H1 (cell line): ENCODE results near the gene SGCB. TPM values are rescaled to one million over a fixed set of nuclear protein-coding genes. Genes with fewer than 3 reads are reported as not detected.

ENCODE experiments used
- BRCA1 ChIP-seq: IDR thresholded peaks from 2 replicates; pipeline ENCODE4 v1.6.1; 2012; ENCODE audit warnings: low read depth, low read length, improper control_type of control experiment
- CHD7 ChIP-seq: fragments of 300-600 bp; sonication (generic); IDR thresholded peaks from 2 replicates; pipeline ENCODE4 v1.7.1; 2012; ENCODE audit warnings: low read length, moderate library complexity, mild to moderate bottlenecking, inconsistent platforms; ENCODE audit not compliant: insufficient replicate concordance
- JUN ChIP-seq: IDR thresholded peaks from 2 replicates; pipeline ENCODE4 v1.6.1; 2011; ENCODE audit warnings: low read depth, mild to moderate bottlenecking, improper control_type of control experiment, low read length
- JUND ChIP-seq: IDR thresholded peaks from 2 replicates; pipeline ENCODE4 v1.6.1; 2011; ENCODE audit warnings: mild to moderate bottlenecking, improper control_type of control experiment, low read length
- MAFK ChIP-seq: IDR thresholded peaks from 2 replicates; pipeline ENCODE4 v1.6.1; 2012; ENCODE audit warnings: low read depth, mild to moderate bottlenecking, improper control_type of control experiment, low read length
- RBBP5 ChIP-seq: IDR thresholded peaks from 2 replicates; pipeline ENCODE4 v1.7.1; 2012; ENCODE audit warnings: low read depth, mild to moderate bottlenecking, inconsistent platforms, low read length, moderate library complexity, borderline replicate concordance
- ZNF274 ChIP-seq: IDR thresholded peaks from 2 replicates; pipeline ENCODE4 v1.7.0; 2012; ENCODE audit warnings: low read length, borderline replicate concordance; ENCODE audit errors: extremely low read depth
- polyA plus RNA-seq, 7 experiments: library from polyadenylated mRNA; depleted of rRNA in 3 of 7; stranded (reverse) in 5 of 7; unstranded in 2 of 7; fragments of >200 nt in 5 of 7; fragments of 200-250 nt in 2 of 7; gene quantifications; 1 replicate in 5 of 7; 2 replicates in 1 of 7; 4 replicates in 1 of 7; pipeline versions ENCODE4 v1.2.1 to v1.2.3, GENCODE V29; 2011 to 2013; ENCODE audit warnings: missing spikeins in 2 of 7, mixed read lengths in 2 of 7
- total RNA-seq: library from RNA; stranded (reverse); fragmentation: NEBNext Ultra II Directional; extraction: Animal tissue kit (Norgen Biotek cat#: 25700); gene quantifications from 2 replicates; pipeline ENCODE4 v1.2.1, GENCODE V29; 2021

SGCB gene
- total and polyA plus RNA-seq, 2 of the 8 experiments (the other 6 are each of a cell fraction or from before 2014, with no cell fraction given): 6.8 to 32.2 TPM

GRCh38 chr4:52012651-52013050 lies 25.4 kb downstream of the SGCB start (continued):
- TF ChIP-seq CHD7: no peak
- no peak for TF ChIP-seq RBBP5
- TF ChIP-seq MAFK: no peak
- no peak for TF ChIP-seq JUND
- TF ChIP-seq BRCA1: no peak
- TF ChIP-seq JUN: no peak
- TF ChIP-seq ZNF274: no peak
